Activated CD4-positive, CD25-positive, alpha-beta regulatory T cell (primary cell): Measurements from ENCODE around the gene L3MBTL1.
"Not testable (repeated sequence)": the region's sequence is repeated elsewhere in the genome, so short reads cannot be mapped to it uniquely, and the experiment has no call there.

Source experiments
- DNase-seq, 4 experiments: peaks; one replicate each; lab custom pipeline; 2025; lab: John Stamatoyannopoulos, UW

L3MBTL1 gene

DNA sequence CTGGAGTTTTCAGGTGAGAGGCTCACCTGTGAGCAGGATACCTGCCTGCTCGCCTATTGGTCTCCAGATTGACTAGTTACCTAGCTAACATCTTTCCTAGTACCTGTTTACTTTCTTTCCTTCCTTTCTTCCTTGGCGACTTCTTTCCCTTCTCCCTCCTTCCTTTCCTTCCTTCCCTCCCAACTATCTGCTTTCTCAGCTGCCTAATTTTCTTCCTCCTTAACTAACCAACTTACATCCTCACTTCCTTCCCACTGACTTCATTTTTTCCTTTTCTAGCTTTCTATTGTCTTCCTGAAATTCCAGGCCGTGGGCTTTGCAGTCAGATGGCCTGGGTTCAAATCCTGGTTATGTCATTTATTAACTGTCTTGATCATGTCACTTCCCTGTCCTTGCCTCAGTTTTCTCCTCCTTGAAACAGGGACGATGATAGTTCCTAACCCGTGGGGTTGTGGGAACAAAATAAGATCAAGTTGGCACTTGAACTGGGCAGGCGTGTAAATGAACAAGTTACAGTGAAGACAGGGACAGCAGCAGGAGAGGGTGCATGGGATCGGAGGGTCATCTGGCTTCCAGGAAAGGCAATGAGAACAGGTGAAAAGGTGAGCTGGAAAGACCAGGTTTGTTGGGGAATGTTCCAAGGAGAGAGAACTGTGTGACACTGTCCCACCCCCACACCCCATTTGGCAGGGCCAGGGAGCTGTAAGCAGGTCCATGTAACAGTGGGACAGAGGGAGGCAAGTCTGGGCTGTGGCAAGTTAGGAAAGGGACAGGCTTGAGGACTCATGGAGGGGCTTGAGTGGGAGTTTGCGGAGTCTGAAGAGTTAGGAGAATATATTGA is 51.9 kb downstream of the L3MBTL1 start:
- no peak for DNase-seq

- no peak for DNase-seq
Measured at GRCh38 chr20:43560974-43561373, 53.5 kb downstream of the L3MBTL1 start.

DNA sequence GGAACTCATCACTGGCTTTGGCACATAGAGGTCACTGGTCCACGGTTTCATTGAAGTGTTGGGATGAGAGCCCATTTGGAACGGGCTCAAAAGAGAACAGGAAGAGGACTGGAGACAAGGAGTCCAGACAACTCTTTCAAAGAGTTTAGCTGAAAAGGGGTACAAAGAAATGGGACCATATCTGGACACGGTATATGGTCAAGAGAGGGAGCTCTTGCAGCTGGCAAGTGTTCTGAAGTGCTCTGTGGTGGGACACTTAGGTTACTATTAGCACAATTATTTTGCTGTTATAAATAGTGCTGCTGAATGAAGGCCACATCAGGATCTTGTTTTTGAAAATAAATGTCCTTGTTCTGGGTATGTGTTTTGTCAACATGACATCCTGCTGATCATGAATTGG is 55.9 kb downstream of the L3MBTL1 start:
- no peak for DNase-seq

DNA sequence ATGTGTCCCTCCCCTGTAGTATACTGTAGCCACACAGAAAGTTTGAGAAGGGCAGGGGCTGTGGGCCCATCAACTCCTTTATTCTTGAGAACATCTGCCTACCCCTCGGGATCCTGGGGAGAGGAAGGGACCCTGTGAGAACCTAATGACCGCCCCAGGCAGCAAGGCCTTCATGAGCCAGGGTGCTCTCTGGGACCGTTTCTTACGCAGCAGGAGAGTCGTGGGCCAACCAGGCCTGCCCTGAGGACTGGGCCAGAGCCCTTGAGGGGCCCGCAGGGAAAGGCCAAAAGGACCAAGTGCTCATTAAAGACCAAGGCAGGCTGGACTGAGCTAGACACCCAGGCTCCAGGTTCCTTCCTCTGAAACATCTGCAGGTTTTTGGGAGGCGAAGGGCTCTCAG is 56.5 kb downstream of the L3MBTL1 start:
- DNase-seq = no peak

DNA sequence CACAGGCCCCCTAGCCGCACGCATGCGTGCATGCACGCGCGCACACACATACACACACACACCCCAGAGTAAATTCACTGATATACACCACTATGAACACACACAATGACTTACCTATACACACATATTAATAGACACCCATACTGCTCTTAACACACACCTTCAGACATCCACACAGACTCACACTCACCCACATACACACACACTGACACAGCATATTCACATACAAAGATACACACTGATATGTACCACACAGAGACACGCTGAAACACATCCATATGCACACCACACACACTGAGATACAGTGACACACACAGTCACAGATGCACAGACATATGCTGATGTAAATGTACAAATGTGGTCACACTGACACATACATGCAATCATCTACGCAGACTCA is 57.0 kb downstream of the L3MBTL1 start:
- DNase-seq = no peak

- DNase-seq = no peak
Measured at GRCh38 chr20:43564993-43565757, 57.7 kb downstream of the L3MBTL1 start.

GRCh38 chr20:43565758-43566104 is 58.2 kb downstream of the L3MBTL1 start:
- no peak for DNase-seq

GRCh38 chr20:43567477-43567876 is 60.0 kb downstream of the L3MBTL1 start:
- DNase-seq = no peak

DNA sequence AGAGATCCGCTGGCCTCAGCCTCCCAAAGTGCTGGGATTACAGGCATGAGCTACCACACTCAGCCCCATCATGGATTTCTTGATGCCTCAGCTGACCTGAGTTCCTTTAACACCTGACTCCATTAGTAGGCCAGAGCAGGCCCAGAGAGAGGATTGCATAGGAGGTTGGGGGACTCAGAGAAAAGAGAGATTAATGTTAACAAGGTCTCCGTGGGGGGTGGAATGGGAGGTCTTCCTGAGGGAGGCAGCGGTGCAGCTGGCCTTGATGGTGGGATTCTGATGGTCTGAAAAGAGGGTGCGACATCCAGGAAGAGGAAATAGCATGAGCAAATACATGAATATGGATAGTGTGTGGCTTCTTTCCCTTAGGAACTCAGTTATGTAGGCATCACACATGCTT is 61.2 kb downstream of the L3MBTL1 start:
- DNase-seq = no peak

GRCh38 chr20:43569282-43569681 is 61.8 kb downstream of the L3MBTL1 start:
- no peak for DNase-seq

- DNase-seq = no peak
Measured at GRCh38 chr20:43570496-43570895, 63.0 kb downstream of the L3MBTL1 start.

DNA sequence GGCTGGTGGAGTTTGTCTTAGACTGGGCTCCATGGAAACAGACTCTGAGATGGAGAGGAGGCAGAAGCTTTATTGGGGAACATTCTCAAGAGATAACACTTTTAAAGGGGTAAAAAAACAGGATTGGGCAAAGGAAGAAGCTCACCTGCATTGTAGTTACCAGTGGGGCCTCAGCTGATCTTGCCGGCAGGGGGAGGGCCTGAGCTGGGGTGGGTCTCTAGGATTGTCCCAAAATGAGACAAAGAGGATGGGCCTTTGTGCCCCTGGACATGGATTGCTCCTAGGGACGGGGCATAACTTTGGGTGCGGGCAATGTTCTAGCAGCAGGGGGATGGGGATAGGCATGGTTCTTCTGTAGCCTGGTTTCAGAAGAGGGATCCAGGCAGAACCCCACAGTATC is 63.8 kb downstream of the L3MBTL1 start:
- DNase-seq = no peak

- DNase-seq = no peak
Measured at GRCh38 chr20:43571771-43572170, 64.3 kb downstream of the L3MBTL1 start.

GRCh38 chr20:43572891-43573290 is 65.4 kb downstream of the L3MBTL1 start:
- no peak for DNase-seq

GRCh38 chr20:43576108-43576507 is 68.6 kb downstream of the L3MBTL1 start:
- no peak for DNase-seq

DNA sequence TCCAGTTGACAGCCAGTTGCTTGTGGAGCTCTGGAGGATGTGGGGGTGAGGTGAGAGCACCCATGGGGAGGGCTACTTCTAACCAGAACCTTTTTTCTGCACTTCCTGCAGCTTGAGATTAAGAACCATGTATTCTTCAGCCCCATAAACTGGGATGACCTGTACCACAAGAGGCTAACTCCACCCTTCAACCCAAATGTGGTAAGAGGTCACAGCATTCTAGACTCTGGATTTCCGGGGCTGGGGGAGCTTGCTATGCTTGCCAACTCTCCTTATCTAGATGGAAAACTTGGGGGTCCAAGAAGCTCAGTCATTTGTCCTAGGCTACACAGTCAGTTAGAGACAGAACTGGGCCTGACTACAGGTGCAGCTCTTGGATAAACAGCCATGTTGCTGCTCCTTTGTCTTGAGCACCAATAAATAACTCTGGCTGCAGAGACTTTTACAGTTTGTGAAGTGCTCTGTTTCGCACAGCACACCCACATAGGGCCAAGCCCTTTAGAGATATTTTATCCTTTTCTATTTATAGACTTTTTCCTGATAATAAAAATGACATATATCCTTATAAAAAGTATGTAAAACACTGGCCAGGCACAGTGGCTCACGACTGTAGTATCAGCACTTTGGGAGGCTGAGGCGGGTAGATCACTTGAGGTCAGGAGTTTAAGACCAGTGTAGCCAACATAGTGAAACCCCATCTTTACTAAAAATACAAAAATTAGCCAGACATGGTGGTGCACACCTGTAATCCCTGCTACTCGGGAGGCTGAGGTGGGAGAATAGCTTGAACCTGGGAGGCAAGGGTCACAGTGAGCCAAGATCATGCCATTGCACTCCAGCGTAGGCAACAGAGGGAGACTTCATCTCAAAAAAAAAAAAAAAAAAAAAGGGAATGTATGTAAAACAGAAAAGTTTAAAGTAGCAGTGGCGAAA is 72.6 kb downstream of the L3MBTL1 start:
- DNase-seq = no peak

DNA sequence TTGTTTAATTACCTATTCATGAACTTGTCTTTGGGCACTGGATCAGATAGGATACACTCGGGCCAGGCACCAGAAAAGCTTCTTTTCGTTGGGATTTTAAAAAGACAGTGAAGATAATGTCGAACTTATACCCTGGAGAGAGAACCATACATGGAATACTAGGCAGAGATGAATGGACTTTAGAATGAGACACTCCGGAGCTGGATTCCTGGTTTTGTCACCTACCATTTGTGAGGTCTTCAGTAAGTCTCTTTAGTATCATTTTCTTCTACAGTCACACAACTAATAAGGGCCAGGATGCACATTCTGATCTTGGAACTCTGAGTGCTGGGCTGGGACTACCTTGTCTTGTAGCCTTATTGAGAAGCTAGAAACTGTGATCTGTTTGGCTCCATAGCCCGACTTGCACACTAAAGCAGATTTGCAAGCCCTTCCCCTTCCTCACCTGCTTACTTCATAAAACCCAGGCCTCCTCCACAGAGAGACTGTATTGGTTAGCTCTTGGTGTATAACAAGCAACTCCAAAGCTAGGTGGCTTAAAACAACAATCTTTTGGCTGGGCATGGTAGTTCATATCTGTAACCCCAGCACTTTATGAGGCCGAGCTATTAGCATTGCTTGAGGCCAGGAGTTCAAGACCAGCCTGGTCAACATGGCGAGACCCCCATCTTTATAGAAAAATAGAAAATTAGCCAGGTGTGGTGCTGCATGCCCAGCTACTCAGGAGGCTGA is 75.8 kb downstream of the L3MBTL1 start:
- DNase-seq = no peak

- no peak for DNase-seq
Measured at GRCh38 chr20:43583982-43584432, 76.5 kb downstream of the L3MBTL1 start.

GRCh38 chr20:43584448-43585136 is 77.1 kb downstream of the L3MBTL1 start:
- DNase-seq = no peak

DNA sequence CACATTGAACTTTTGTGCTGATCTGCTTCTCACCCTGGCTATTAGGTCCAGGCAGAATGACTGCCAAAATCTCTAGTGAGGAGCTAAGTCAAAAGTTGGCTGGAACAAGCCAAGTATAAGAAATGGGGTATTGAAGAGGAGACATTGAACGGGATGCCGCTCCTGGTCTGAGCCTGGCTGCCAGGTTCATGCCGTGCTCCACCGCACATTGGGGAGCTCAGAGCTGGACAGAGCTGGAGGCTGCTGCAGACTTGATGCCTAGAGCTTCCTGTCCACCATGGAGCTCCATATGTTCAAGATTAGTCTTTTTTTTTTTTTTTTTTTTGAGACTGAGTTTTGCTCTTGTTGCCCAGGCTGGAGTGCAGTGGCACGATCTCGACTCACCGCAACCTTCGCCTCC is 79.1 kb downstream of the L3MBTL1 start:
- no peak for DNase-seq

GRCh38 chr20:43588526-43588925 is 81.0 kb downstream of the L3MBTL1 start:
- not testable (repeated sequence) for DNase-seq
